ENCODE data around the gene RIMS3. TPM values are rescaled to one million over a fixed set of nuclear protein-coding genes. Genes with fewer than 3 reads are reported as not detected.

Gene RIMS3
- total and polyA plus RNA-seq, 7 donors = 1.2 to 13.7 (median 6.1) TPM

DNA sequence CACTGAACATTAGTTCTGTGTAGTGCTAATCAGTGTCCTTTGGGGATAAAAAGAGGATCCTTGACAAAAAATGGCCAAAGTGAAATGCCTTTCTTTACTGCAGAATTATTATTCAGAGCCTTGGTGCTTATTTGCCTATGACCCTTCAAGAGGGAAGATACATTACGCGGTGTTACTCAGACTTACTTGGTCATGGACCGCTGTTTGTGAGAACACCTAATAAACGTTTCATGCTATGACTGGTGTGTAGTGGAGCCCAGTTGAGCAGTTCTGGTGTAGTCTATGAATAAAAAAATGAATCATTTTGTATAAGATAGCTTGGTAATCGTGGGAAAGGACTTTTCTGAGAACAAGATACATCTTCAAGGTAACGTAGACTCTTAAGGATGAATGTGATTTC is 34.3 kb upstream of the RIMS3 start:
- H3K4me1 ChIP-seq = peaks cover 0 to 42% (median 23%) of the 10 kb centered on the region in 4 donors
- H3K27me3 ChIP-seq = no peaks in the 10 kb centered on the region
- intact Hi-C loops (cut with DNase I) = loop anchor here (10.0 kb wide), 1 partner anchor 245 kb away; no protein-coding TSS in a partner anchor
- no peaks in the 10 kb centered on the region for H3K36me3 ChIP-seq
- no peak overlapping the region for H3K4me3 ChIP-seq
- no peaks in the 10 kb centered on the region for H3K9me3 ChIP-seq
- no peak for TF ChIP-seq POLR2AphosphoS5 (IDR thresholded peaks at IDR 0.05)
- peak overlapping the region in 1 of 4 donors; percentile 36 for H3K27ac ChIP-seq
- WGBS, 2 donors = 82 to 84% methylated on average over 6 of the region's 6 CpGs
- DNase-seq = no peak

DNA sequence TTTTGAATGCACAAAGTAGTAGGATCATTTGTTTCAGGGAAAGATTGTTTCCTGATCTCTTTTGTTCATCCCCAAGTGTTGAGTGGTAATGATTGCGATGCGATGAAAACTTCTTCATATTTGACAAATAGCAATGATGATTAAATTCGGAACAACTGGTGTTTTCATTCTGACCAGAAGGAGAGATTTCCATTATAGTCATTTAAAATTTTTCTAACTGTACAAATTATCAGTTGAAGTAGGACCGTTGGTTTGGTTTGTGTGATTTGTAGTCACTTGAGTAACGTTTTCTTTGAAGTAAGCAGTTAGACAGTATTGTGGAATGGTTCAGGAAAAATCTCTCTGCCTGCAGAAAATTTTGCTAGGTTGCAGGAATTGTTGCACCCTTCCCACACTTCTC is 32.0 kb upstream of the RIMS3 start:
- Histone ChIP-seq H3K9me3 (no peaks in the 10 kb centered on the region), H3K27ac (no peak overlapping the region), H3K36me3 (no peaks in the 10 kb centered on the region), H3K4me3 (no peak overlapping the region), H3K27me3 (no peaks in the 10 kb centered on the region), H3K4me1 (peaks cover 0 to 46% (median 24%) of the 10 kb centered on the region in 4 donors)
- WGBS, 2 donors = 80 to 83% methylated on average over 5 of the region's 5 CpGs
- DNase-seq = no peak
- no peak for TF ChIP-seq POLR2A (IDR thresholded peaks at IDR 0.05)
- TF ChIP-seq EP300 (IDR thresholded peaks at IDR 0.05) = no peak
- TF ChIP-seq, protein P1, sequence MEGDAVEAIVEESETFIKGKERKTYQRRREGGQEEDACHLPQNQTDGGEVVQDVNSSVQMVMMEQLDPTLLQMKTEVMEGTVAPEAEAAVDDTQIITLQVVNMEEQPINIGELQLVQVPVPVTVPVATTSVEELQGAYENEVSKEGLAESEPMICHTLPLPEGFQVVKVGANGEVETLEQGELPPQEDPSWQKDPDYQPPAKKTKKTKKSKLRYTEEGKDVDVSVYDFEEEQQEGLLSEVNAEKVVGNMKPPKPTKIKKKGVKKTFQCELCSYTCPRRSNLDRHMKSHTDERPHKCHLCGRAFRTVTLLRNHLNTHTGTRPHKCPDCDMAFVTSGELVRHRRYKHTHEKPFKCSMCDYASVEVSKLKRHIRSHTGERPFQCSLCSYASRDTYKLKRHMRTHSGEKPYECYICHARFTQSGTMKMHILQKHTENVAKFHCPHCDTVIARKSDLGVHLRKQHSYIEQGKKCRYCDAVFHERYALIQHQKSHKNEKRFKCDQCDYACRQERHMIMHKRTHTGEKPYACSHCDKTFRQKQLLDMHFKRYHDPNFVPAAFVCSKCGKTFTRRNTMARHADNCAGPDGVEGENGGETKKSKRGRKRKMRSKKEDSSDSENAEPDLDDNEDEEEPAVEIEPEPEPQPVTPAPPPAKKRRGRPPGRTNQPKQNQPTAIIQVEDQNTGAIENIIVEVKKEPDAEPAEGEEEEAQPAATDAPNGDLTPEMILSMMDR (IDR thresholded peaks at IDR 0.05) = no peak
- TF ChIP-seq POLR2AphosphoS5 (IDR thresholded peaks at IDR 0.05) = no peak
- intact Hi-C loops (cut with DNase I) = loop anchor here (10.0 kb wide), 1 partner anchor 247 kb away; no protein-coding TSS in a partner anchor

DNA sequence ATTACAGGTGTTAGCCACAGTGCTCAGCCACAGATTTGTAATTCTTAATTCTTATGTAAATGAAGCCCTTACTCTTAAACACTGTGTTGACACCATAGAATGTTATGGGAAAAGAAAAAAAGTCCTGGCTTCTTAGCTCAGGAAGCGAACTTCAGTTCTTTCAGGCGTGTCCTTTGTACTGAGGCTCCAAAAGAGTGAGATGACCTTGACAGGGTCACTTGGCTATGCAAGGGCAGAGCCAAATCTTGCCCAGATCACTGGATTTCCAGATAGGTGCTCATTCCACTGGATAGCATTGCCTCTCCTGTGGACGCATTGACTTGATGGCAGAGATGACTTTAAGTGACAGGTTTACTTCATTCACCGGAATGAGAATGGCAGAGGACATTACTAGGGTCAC is 30.8 kb upstream of the RIMS3 start:
- Histone ChIP-seq H3K4me1 (peaks cover 0 to 49% (median 26%) of the 10 kb centered on the region in 4 donors), H3K27ac (peak overlapping the region in 1 of 4 donors; percentile 17), H3K27me3 (no peaks in the 10 kb centered on the region), H3K9me3 (no peaks in the 10 kb centered on the region), H3K4me3 (no peak overlapping the region), H3K36me3 (no peaks in the 10 kb centered on the region)
- TF ChIP-seq, protein P1 (IDR thresholded peaks at IDR 0.05) = no peak
- TF ChIP-seq POLR2A (IDR thresholded peaks at IDR 0.05) = no peak
- TF ChIP-seq EP300 (IDR thresholded peaks at IDR 0.05) = no peak
- TF ChIP-seq POLR2AphosphoS5 (IDR thresholded peaks at IDR 0.05) = no peak
- no peak for DNase-seq
- intact Hi-C loops (cut with DNase I) = loop anchor here (10.0 kb wide), 1 partner anchor 249 kb away; no protein-coding TSS in a partner anchor
- 85 to 91% methylated on average over 4 of the region's 4 CpGs for WGBS, 2 donors

DNA sequence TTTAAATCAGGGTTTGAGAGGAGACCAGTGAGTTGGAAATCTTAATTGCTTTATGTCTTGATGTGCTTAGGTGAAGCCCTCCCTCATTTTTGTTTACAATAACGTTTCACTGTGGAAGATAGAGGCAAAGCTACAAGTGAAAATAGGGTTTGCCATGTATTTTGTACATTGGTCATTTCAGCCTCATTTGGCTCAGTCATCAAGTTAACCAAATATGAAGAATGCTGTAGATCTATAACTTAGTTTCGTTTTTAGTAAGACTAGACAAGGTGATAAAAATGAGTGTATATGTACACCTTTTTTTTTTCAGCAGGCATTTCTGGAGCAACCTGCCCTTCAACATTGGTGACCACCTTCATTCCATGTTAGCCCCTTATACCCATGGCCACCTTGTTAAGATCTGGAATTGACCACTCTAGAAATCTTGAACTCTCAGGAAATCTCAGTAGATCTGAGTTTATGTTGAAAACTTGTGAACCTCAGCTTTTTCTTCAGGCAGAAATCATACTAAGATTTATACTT is 28.9 kb upstream of the RIMS3 start:
- 13 to 50% methylated on average over 2 of the region's 2 CpGs for WGBS, 2 donors
- Histone ChIP-seq H3K9me3 (no peaks in the 10 kb centered on the region), H3K27ac (peak overlapping the region in 3 of 4 donors; percentile 9 to 98 (median 22)), H3K4me3 (no peak overlapping the region), H3K36me3 (no peaks in the 10 kb centered on the region), H3K4me1 (peaks cover 0 to 58% (median 28%) of the 10 kb centered on the region in 4 donors), H3K27me3 (no peaks in the 10 kb centered on the region)
- intact Hi-C loops (cut with DNase I) = loop anchor here (5.0 to 10.0 kb wide), 2 partner anchors 88 to 250 kb away; partner anchors contain the start of gene KCNQ4
- no peak for TF ChIP-seq EP300 (IDR thresholded peaks at IDR 0.05)
- TF ChIP-seq, protein P1 (IDR thresholded peaks at IDR 0.05) = no peak
- no peak for DNase-seq

DNA sequence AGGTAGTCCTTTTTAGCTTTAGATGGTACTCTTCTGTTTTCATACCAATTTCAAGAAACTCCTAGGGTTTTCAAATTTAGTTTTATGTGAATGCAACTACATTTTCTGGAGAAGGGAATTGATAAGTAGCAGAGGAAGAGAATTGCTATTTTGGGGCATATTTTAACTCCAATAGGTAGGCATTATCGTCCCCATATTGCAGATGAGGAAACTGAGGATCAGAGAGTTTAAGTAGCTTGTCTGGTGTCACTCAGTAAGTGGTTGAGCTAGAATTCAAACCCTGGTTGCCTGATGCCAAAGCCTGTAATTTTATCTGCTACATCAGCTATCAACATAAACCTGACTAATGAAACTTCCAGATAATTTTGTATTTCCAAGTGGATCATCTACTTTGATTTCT is 27.9 kb upstream of the RIMS3 start:
- no peaks in the 10 kb centered on the region for H3K36me3 ChIP-seq
- intact Hi-C loops (cut with DNase I) = loop anchor here (2.0 to 10.0 kb wide), 3 partner anchors 15 to 251 kb away; partner anchors contain the start of gene KCNQ4
- TF ChIP-seq POLR2A (IDR thresholded peaks at IDR 0.05) (no peak), POLR2AphosphoS5 (IDR thresholded peaks at IDR 0.05) (no peak)
- H3K27me3 ChIP-seq = no peaks in the 10 kb centered on the region
- no peak overlapping the region for H3K4me3 ChIP-seq
- H3K27ac ChIP-seq = peak overlapping the region; percentile 98 to 100 (median 99)
- WGBS, 2 donors = 88 to 90% methylated on average over 1 of the region's 1 CpG
- DNase-seq = no peak
- peaks cover 0 to 48% (median 21%) of the 10 kb centered on the region in 4 donors for H3K4me1 ChIP-seq
- H3K9me3 ChIP-seq = no peaks in the 10 kb centered on the region

Measured in sigmoid colon (tissue), 7 donors.